K562 (cell line): ENCODE data around the gene SLC17A6. TPM values are rescaled to one million over a fixed set of nuclear protein-coding genes. Genes with fewer than 3 reads are reported as not detected.

Experiments
- ATAC-seq: fragments of 200-7000 bp; cut with Tn5 transposase; 3 replicates; pipeline ENCODE4 v1.9.1; 2020; ENCODE audit warnings: moderate library complexity
- BruUV-seq: library from RNA; stranded (reverse); fragments of 400-500 nt; replicated peaks from 2 replicates; lab custom pipeline; 2021; lab: Mats Ljungman, UMichigan
- CTCF ChIA-PET: fragments of 300-600 bp; formaldehyde crosslinking; extraction: SDS; loops from one replicate; lab custom pipeline; 2021; ENCODE audit warnings: low intra/inter-chr PET ratio; lab: Yijun Ruan, JAX
- POLR2A ChIA-PET: fragments of 300-600, 350-650 bp; sonication (Branson Sonifier 250); formaldehyde crosslinking; extraction: SDS; loops from one replicate; lab custom pipeline; 2021; ENCODE audit warnings: antibody characterized with exemption, inconsistent platforms; lab: Yijun Ruan, JAX
- DNase-seq, 4 experiments: peaks; one replicate each; pipeline versions ENCODE4 v3.0.0 to v3.0.0-alpha.2; 2011 to 2018; ENCODE audit warnings: low spot score in 3 of 4, mixed read lengths in 3 of 4; ENCODE audit errors: extremely low read depth in 1 of 4
- FAIRE-seq: peaks from 2 replicates; lab custom pipeline; 2011; peaks lifted over from hg19 to GRCh38; lab: Jason Lieb, UNC
- H2AFZ ChIP-seq: 2 replicates; pipeline ENCODE4 v1.6.0; 2011; ENCODE audit warnings: low read depth, low read length, control low read depth, inconsistent platforms
- H3K27ac ChIP-seq: fragments of 200-600 bp; 3 replicates; pipeline ENCODE4 v1.8.0; 2011; ENCODE audit warnings: low read depth, mild to moderate bottlenecking, control low read depth, inconsistent platforms, low read length, moderate library complexity, mixed read lengths; ENCODE audit errors: extremely low read depth
- H3K27me3 ChIP-seq, 2 experiments: fragments of 300-600 bp in 1 of 2; 2 replicates in 1 of 2; 3 replicates in 1 of 2; pipeline versions ENCODE4 v1.6.0 to v1.8.0; 2011; ENCODE audit warnings: inconsistent platforms in 2 of 2, low read length in 2 of 2, mild to moderate bottlenecking in 1 of 2, mixed read lengths in 1 of 2, moderate library complexity in 1 of 2; ENCODE audit not compliant: control insufficient read depth in 2 of 2, insufficient read depth in 2 of 2
- H3K36me3 ChIP-seq: fragments of 300-600 bp; 3 replicates; pipeline ENCODE4 v1.8.0; 2011; ENCODE audit warnings: mild to moderate bottlenecking, low read length, inconsistent platforms; ENCODE audit not compliant: control insufficient read depth, insufficient read depth
- H3K4me1 ChIP-seq, 2 experiments: fragments of 200-600 bp in 1 of 2; replicated peaks in 1 of 2; 2 replicates in 1 of 2; 3 replicates in 1 of 2; pipeline versions ENCODE4 v1.5.1 to v1.8.0; 2011; ENCODE audit warnings: inconsistent platforms in 2 of 2, low read length in 2 of 2, mild to moderate bottlenecking in 1 of 2, mixed read lengths in 1 of 2, moderate library complexity in 1 of 2; ENCODE audit not compliant: control insufficient read depth in 2 of 2, insufficient read depth in 2 of 2
- H3K4me2 ChIP-seq: 2 replicates; pipeline ENCODE4 v1.6.1; 2011; ENCODE audit warnings: low read length, control low read depth, inconsistent platforms, mixed read lengths; ENCODE audit not compliant: insufficient read depth
- H3K4me3 ChIP-seq: fragments of 200-600 bp; sonication (generic), shearing (Covaris generic); 2 replicates; pipeline ENCODE4 v1.5.1; 2016; ENCODE audit warnings: control low read depth, inconsistent platforms
- H3K79me2 ChIP-seq: fragments of 200-600 bp; 3 replicates; pipeline ENCODE4 v1.8.0; 2011; ENCODE audit warnings: low read length, inconsistent platforms; ENCODE audit not compliant: control insufficient read depth, insufficient read depth
- H3K9ac ChIP-seq, 2 experiments: 2 replicates each; pipeline versions ENCODE4 v1.6.0 to v1.6.1; 2011; ENCODE audit warnings: low read depth in 2 of 2, low read length in 2 of 2, control low read depth in 1 of 2, inconsistent platforms in 1 of 2, mild to moderate bottlenecking in 1 of 2, mixed read lengths in 1 of 2; ENCODE audit not compliant: insufficient read depth in 1 of 2
- H3K9me1 ChIP-seq: one replicate; pipeline ENCODE4 v1.6.0; 2011; ENCODE audit warnings: inconsistent platforms, mild to moderate bottlenecking, low read length, moderate library complexity; ENCODE audit not compliant: control insufficient read depth, insufficient read depth
- H3K9me3 ChIP-seq: replicated peaks from 2 replicates; pipeline ENCODE4 v1.5.1; 2011; ENCODE audit warnings: low read depth, low read length, inconsistent platforms; ENCODE audit not compliant: control insufficient read depth, insufficient read depth
- H4K20me1 ChIP-seq: replicated peaks from 2 replicates; pipeline ENCODE4 v1.6.1; 2011; ENCODE audit warnings: low read length, inconsistent platforms, mixed read lengths; ENCODE audit not compliant: control insufficient read depth, insufficient read depth
- FOXP4 ChIP-seq: sonication (generic); formaldehyde crosslinking; IDR thresholded peaks from 2 replicates; pipeline ENCODE4 v1.8.0; 2022; ENCODE audit warnings: mild to moderate bottlenecking, missing genetic modification reagents, borderline replicate concordance
- MYC ChIP-seq, 2 experiments: fragments of 250-450 bp in 1 of 2; sonication (Bioruptor Pico) in 1 of 2; IDR thresholded peaks; 2 replicates each; pipeline versions ENCODE4 v1.5.1 to v1.6.1; 2012 to 2021; ENCODE audit warnings: low read depth in 2 of 2, borderline replicate concordance in 1 of 2, improper control_type of control experiment in 1 of 2, low read length in 1 of 2, mild to moderate bottlenecking in 1 of 2, moderate library complexity in 1 of 2
- RAD21 ChIP-seq, 2 experiments: fragments of 250-450 bp in 1 of 2; fragments of 450-650 bp in 1 of 2; sonication (Bioruptor Pico) in 1 of 2; formaldehyde crosslinking in 1 of 2; IDR thresholded peaks in 1 of 2; conservative IDR thresholded peaks in 1 of 2; 2 replicates each; pipeline versions ENCODE4 v1.4.0 to v1.8.0; 2020 to 2022; ENCODE audit warnings: mild to moderate bottlenecking in 2 of 2, moderate library complexity in 1 of 2
- ZNF121 ChIP-seq: sonication (generic); formaldehyde crosslinking; conservative IDR thresholded peaks from 2 replicates; pipeline ENCODE4 v1.8.0; 2022; ENCODE audit warnings: missing genetic modification reagents
- ZNF507 ChIP-seq: conservative IDR thresholded peaks from 2 replicates; pipeline ENCODE4 v1.6.1; 2017; ENCODE audit warnings: missing genetic modification characterization, missing compliant biosample characterization
- ZNF764 ChIP-seq: fragments of 250-450 bp; sonication (Bioruptor Pico); IDR thresholded peaks from 2 replicates; pipeline ENCODE4 v1.4.0; 2020; ENCODE audit warnings: low read depth, mild to moderate bottlenecking, moderate library complexity
- ZZZ3 ChIP-seq: fragments of 450-650 bp; IDR thresholded peaks from 2 replicates; pipeline ENCODE4 v1.6.1; 2016; ENCODE audit warnings: antibody characterized with exemption, mild to moderate bottlenecking, moderate library complexity
- WGBS: fragments of 100-300 bp; shearing (Covaris generic); methylation state at CpG from one replicate; pipeline ENCODE4 v1.1.6; 2016; ENCODE audit warnings: low coverage, mixed read lengths; ENCODE audit not compliant: insufficient coverage; ENCODE audit errors: missing lambda C conversion rate; 5-methylcytosine and 5-hydroxymethylcytosine counted together
- in situ Hi-C: fragments of 300-500 bp; cut with MboI; formaldehyde crosslinking; loops from 4 replicates; pipeline ENCODE4 v1.15.0; 2018; ENCODE audit warnings: inconsistent platforms, mixed read lengths
- intact Hi-C: fragments of 100-400 bp; cut with micrococcal nuclease; formaldehyde crosslinking; loops from 2 replicates; pipeline ENCODE4 v1.14.2; 2022
- polyA plus RNA-seq, 8 experiments: library from polyadenylated mRNA; depleted of rRNA in 4 of 8; stranded (reverse) in 5 of 8; unstranded in 3 of 8; fragments of >200 nt; fragmentation: Nextera tagmentation in 2 of 8; fragmentation: Illumina TruSeq in 1 of 8; extraction: Ambion mirVana in 2 of 8; extraction: Trizol in 1 of 8; gene quantifications; 2 replicates each; pipeline versions ENCODE4 v1.2.1 to v1.2.3, GENCODE V29; 2011 to 2014; ENCODE audit warnings: inconsistent platforms in 1 of 8, missing spikeins in 1 of 8
- total RNA-seq, 7 experiments: library from RNA; depleted of rRNA in 6 of 7; stranded (reverse); fragments of >200 nt in 6 of 7; fragmentation: Illumina TruSeq in 2 of 7; extraction: Trizol in 2 of 7; gene quantifications; 2 replicates each; pipeline versions ENCODE4 v1.2.1 to v1.2.3, GENCODE V29; 2011 to 2021; ENCODE audit warnings: low replicate concordance in 1 of 7
- TF ChIP-seq, protein P1 (sequence below): fragments of 250-450 bp; sonication (Bioruptor Pico); IDR thresholded peaks from 2 replicates; pipeline ENCODE4 v1.4.0; 2020

SLC17A6 gene
- total and polyA plus RNA-seq, 9 of the 15 experiments (the other 6 are each of a cell fraction or from before 2014, with no cell fraction given) = not detected

GRCh38 chr11:22389526-22390282 lies 51.5 kb downstream of the SLC17A6 start:
- ChIA-PET POLR2A (no interaction called here), CTCF (no interaction called here)
- Histone ChIP-seq H3K79me2 (no peaks in the 10 kb centered on the region), H3K36me3 (no peaks in the 10 kb centered on the region), H3K27me3 (no peaks in the 10 kb centered on the region), H3K4me3 (no peak overlapping the region), H3K4me1 (no peaks in the 10 kb centered on the region), H3K4me2 (no peak overlapping the region), H4K20me1 (no peaks in the 10 kb centered on the region), H3K9ac (no peak overlapping the region), H3K27ac (no peak overlapping the region), H3K9me3 (no peaks in the 10 kb centered on the region), H2AFZ (no peak overlapping the region), H3K9me1 (no peaks in the 10 kb centered on the region)
- in situ Hi-C loops = no loop called here
- ATAC-seq = no peak
- WGBS = 0% methylated on average over 6 of the region's 6 CpGs
- intact Hi-C loops = no loop called here
- no peak for FAIRE-seq
- DNase-seq = no peak
- BruUV-seq = no TSS peak
- TF ChIP-seq MYC (IDR thresholded peaks at IDR 0.05; ENCODE audit: low read depth, low read length) (no peak), MYC (CRISPR knock-in tag; IDR thresholded peaks at IDR 0.05; ENCODE audit: borderline replicate concordance, low read depth) (no peak), RAD21 (CRISPR knock-in tag; conservative IDR thresholded peaks at IDR 0.05 in 1 of 2, IDR thresholded peaks at IDR 0.05 in 1 of 2) (no peak), FOXP4 (CRISPR knock-in tag) (no peak), ZNF121 (CRISPR knock-in tag) (no peak), ZNF764 (CRISPR knock-in tag) (no peak), ZZZ3 (no peak), ZNF507 (no peak)
- TF ChIP-seq, protein P1, sequence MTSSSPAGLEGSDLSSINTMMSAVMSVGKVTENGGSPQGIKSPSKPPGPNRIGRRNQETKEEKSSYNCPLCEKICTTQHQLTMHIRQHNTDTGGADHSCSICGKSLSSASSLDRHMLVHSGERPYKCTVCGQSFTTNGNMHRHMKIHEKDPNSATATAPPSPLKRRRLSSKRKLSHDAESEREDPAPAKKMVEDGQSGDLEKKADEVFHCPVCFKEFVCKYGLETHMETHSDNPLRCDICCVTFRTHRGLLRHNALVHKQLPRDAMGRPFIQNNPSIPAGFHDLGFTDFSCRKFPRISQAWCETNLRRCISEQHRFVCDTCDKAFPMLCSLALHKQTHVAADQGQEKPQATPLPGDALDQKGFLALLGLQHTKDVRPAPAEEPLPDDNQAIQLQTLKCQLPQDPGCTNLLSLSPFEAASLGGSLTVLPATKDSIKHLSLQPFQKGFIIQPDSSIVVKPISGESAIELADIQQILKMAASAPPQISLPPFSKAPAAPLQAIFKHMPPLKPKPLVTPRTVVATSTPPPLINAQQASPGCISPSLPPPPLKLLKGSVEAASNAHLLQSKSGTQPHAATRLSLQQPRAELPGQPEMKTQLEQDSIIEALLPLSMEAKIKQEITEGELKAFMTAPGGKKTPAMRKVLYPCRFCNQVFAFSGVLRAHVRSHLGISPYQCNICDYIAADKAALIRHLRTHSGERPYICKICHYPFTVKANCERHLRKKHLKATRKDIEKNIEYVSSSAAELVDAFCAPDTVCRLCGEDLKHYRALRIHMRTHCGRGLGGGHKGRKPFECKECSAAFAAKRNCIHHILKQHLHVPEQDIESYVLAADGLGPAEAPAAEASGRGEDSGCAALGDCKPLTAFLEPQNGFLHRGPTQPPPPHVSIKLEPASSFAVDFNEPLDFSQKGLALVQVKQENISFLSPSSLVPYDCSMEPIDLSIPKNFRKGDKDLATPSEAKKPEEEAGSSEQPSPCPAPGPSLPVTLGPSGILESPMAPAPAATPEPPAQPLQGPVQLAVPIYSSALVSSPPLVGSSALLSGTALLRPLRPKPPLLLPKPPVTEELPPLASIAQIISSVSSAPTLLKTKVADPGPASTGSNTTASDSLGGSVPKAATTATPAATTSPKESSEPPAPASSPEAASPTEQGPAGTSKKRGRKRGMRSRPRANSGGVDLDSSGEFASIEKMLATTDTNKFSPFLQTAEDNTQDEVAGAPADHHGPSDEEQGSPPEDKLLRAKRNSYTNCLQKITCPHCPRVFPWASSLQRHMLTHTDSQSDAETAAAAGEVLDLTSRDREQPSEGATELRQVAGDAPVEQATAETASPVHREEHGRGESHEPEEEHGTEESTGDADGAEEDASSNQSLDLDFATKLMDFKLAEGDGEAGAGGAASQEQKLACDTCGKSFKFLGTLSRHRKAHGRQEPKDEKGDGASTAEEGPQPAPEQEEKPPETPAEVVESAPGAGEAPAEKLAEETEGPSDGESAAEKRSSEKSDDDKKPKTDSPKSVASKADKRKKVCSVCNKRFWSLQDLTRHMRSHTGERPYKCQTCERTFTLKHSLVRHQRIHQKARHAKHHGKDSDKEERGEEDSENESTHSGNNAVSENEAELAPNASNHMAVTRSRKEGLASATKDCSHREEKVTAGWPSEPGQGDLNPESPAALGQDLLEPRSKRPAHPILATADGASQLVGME (CRISPR knock-in tag) = no peak
